ENCODE results near the gene PIGS.

DNA sequence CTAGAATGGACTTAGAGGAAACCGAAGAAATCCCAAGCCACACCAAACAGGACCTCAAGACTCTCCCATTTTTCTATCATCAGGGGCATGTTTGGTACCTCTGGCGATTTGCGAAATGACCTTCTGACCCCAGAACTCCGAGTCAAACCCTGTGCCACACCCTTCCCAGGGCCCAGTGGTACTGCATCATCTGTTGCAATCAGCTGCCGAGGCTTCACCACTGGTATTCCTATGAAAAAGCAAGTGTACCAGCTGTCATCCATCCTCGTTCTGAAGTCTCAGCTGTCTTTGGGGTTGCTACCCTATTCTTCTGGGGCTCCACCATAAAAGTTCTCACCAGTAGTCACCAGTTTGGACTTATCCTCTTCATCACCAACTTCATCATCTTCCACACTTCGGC is 45.0 kb upstream of the PIGS start:
- TF ChIP-seq TARDBP (IDR thresholded peaks at IDR 0.05) (no peak), FOXK2 (IDR thresholded peaks at IDR 0.05) (no peak), FOXM1 (IDR thresholded peaks at IDR 0.05; ENCODE audit: borderline replicate concordance) (no peak), BHLHE40 (IDR thresholded peaks at IDR 0.05; ENCODE audit: borderline replicate concordance) (no peak), SUZ12 (IDR thresholded peaks at IDR 0.05) (no peak), CTBP1 (IDR thresholded peaks at IDR 0.05; ENCODE audit: borderline replicate concordance) (no peak), ELF4 (IDR thresholded peaks at IDR 0.05) (no peak), FOXA1 (IDR thresholded peaks at IDR 0.05) (no peak), NFRKB (IDR thresholded peaks at IDR 0.05) (no peak), L3MBTL2 (conservative IDR thresholded peaks at IDR 0.05) (no peak), ZNF384 (IDR thresholded peaks at IDR 0.05) (no peak), SP1 (IDR thresholded peaks at IDR 0.05) (no peak)
- TF ChIP-seq, protein P1, sequence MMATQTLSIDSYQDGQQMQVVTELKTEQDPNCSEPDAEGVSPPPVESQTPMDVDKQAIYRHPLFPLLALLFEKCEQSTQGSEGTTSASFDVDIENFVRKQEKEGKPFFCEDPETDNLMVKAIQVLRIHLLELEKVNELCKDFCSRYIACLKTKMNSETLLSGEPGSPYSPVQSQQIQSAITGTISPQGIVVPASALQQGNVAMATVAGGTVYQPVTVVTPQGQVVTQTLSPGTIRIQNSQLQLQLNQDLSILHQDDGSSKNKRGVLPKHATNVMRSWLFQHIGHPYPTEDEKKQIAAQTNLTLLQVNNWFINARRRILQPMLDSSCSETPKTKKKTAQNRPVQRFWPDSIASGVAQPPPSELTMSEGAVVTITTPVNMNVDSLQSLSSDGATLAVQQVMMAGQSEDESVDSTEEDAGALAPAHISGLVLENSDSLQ (IDR thresholded peaks at IDR 0.05), result no peak

All from HEK293T (cell line).